Bronchial epithelial cell (primary cell): ENCODE measurements around the gene HDDC2. TPM values are rescaled to one million over a fixed set of nuclear protein-coding genes. Genes with fewer than 3 reads are reported as not detected.

Source experiments
- DNase-seq: peaks from one replicate; pipeline ENCODE4 v3.0.0-alpha.2; 2010; ENCODE audit warnings: low read depth
- FAIRE-seq: peaks from 2 replicates; lab custom pipeline; 2011; peaks lifted over from hg19 to GRCh38; lab: Jason Lieb, UNC
- H3K27me3 ChIP-seq: 2 replicates; pipeline ENCODE4 v1.5.1; 2011; ENCODE audit warnings: low read length; ENCODE audit not compliant: control insufficient read depth, insufficient read depth
- H3K36me3 ChIP-seq: 2 replicates; pipeline ENCODE4 v1.5.1; 2011; ENCODE audit warnings: low read length; ENCODE audit not compliant: control insufficient read depth, insufficient read depth
- H3K4me3 ChIP-seq: 2 replicates; pipeline ENCODE4 v1.5.1; 2011; ENCODE audit warnings: mild to moderate bottlenecking, low read depth, low read length, control low read depth
- total RNA-seq: library from RNA; depleted of rRNA; stranded (reverse); fragments of >200 nt; gene quantifications from 2 replicates; pipeline ENCODE4 v1.2.1, GENCODE V29; 2014
- TF ChIP-seq, protein P1 (sequence below): IDR thresholded peaks from 2 replicates; pipeline ENCODE4 v1.5.1; 2011; ENCODE audit warnings: mild to moderate bottlenecking, moderate library complexity, low read length, control low read depth, inconsistent platforms; ENCODE audit not compliant: insufficient read depth, severe bottlenecking

Gene HDDC2
- total RNA-seq, 1 donor from 2014 or later = 86.1 TPM

DNA sequence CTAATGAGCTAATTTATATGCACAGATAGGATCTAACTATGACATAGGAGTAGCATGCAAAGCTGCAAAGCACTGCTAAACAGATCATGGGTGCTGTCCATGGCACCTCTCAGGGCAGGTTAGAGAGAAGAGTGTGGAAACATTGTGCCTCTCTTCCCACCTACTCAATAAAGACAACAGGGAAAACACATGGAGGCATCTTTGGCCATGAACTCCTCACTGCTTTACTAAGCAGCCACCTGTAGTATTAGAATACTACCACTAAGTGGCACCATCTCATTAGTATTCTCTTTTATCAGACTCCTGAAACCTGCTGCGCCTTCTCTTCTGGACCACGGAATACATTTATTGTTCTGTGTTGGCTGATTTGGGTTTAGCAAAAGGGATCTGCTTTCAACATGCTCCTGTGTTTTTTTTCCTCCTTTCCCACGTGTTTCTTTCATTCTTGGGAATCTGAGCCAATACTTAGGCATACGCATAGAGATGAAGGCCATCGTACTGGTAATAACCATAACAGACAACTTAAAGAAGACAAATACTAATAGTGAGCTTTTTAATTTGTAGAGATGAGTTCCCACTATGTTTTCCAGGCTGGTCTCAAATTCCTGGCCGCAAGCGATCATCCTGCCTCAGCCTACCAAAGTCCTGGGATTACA lies 9.4 kb upstream of the HDDC2 start:
- FAIRE-seq = no peak
- TF ChIP-seq, protein P1, sequence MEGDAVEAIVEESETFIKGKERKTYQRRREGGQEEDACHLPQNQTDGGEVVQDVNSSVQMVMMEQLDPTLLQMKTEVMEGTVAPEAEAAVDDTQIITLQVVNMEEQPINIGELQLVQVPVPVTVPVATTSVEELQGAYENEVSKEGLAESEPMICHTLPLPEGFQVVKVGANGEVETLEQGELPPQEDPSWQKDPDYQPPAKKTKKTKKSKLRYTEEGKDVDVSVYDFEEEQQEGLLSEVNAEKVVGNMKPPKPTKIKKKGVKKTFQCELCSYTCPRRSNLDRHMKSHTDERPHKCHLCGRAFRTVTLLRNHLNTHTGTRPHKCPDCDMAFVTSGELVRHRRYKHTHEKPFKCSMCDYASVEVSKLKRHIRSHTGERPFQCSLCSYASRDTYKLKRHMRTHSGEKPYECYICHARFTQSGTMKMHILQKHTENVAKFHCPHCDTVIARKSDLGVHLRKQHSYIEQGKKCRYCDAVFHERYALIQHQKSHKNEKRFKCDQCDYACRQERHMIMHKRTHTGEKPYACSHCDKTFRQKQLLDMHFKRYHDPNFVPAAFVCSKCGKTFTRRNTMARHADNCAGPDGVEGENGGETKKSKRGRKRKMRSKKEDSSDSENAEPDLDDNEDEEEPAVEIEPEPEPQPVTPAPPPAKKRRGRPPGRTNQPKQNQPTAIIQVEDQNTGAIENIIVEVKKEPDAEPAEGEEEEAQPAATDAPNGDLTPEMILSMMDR = peak; percentile 72
- H3K27me3 ChIP-seq = no peaks in the 10 kb centered on the region
- peak; percentile 68 for DNase-seq
- H3K4me3 ChIP-seq = no peak overlapping the region
- no peaks in the 10 kb centered on the region for H3K36me3 ChIP-seq

DNA sequence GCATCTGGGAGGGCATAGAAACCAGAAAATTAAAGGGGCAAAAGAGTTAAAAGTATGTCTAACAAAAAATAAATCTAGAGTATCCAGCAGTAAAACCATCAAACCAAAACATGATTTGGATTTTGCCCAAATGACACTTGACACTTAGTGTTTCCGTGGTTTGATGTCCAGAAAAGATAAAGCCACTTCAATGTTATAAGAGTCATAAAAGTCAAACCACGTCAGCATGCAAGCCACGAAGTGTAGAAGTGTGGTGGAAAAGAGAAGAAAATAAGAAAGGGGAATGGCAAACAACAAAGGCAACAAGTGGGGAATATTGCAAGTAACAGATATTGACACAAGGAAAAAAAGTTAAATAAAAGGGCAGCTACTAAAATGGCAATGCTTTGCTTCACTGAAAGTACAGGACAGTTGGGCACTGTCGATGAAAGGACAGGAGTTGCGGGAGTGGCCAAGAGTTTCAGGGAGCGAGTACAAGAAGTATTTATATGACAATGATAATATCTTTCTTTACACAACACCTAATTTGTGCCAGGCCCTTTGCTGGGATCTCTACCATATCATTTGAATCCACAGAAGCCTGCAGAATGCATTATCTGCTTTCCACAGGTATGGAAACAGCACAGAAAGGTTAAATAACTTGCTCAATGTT lies 6.3 kb upstream of the HDDC2 start:
- DNase-seq (no peak), FAIRE-seq (no peak)
- H3K27me3 ChIP-seq = no peaks in the 10 kb centered on the region
- TF ChIP-seq, protein P1 = no peak
- no peak overlapping the region for H3K4me3 ChIP-seq
- no peaks in the 10 kb centered on the region for H3K36me3 ChIP-seq

DNA sequence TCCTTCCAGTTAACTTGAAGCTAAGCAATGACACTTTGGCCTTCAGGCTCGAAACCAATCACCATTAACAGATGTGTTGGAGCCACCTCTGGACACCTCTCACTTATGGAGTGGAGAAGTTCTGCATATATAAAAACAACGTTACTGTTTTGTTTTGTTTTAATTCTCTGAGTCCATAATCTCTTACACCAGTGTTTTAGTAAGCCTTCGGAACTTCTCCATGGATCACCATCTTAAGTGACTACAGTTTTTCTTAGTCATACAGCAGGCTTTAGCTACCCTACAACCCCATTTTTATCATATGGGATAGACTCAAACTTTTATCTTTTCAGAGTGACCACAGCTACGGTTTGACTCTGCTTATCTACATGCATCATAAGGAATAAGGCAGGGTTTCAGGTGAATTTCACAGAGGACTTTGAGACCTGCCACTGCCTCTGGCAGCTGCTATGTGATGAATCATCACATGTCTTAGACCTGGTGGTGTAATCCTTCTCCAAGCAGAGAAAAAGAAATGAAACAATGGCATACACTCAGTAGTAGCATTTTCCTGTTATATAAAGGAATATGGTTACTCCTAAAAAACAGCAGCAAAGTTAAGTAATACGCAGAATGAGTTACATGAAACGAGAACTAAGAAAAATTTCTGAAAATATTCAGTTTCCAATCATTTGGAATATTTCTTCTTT lies 5.5 kb upstream of the HDDC2 start:
- peak; percentile 74 for DNase-seq
- TF ChIP-seq, protein P1 = no peak
- no peaks in the 10 kb centered on the region for H3K36me3 ChIP-seq
- FAIRE-seq = no peak
- H3K4me3 ChIP-seq = no peak overlapping the region
- H3K27me3 ChIP-seq = no peaks in the 10 kb centered on the region

DNA sequence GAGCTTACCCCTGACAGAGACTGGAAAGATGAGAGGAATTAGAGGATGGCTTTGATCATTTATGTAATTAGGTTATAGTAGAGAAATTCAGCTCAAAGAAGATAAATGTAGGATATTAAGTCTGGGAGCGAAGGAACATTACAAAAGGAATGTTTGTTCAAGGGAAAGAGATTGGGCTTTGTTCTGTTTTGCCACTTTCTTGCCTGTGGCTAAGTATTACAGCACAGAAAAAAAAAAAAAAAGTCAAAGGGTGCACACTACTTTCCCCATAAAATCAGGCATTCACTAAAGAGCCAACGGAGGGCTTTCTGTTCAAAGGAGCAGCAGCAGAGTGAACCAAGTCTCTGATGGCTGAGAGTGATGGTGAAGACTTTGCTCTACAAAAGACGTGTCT lies 5.0 kb upstream of the HDDC2 start:
- FAIRE-seq (no peak), DNase-seq (no peak)
- no peak overlapping the region for H3K4me3 ChIP-seq
- TF ChIP-seq, protein P1 = no peak
- no peaks in the 10 kb centered on the region for H3K36me3 ChIP-seq
- no peaks in the 10 kb centered on the region for H3K27me3 ChIP-seq

DNA sequence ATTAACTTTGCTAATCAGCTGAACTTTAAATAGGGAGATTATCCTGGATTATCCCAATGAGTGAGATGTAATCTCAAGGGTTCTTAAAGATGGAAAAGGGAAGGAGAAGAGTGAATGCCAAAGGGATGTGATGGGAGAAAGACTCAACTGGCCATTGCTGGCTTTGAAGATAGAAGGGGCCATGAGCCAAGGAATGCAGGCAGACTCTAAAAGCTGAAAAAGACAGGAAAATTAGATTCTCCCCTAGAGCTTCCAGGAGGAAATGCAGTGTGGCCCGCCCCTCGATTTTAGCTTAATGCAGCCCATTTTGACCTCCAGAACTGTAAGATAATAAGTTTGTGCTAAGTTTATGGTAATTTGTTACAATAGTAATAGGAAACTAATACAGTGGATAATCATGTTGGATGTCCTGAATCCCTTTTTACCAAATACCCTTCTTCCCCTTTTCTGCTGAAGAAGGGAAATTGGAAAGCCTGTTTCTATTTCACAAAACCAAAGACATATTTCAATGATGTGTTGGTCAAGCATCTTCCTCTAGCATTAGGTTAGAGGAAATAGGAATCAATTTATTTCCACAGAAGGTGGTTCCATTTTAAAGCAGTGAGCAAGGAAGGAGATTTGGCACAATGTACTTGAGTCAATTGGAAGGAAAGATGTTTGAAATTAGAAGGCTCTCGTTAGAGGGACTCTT lies 3.3 kb upstream of the HDDC2 start:
- TF ChIP-seq, protein P1 = no peak
- DNase-seq (no peak), FAIRE-seq (no peak)
- Histone ChIP-seq H3K4me3 (no peak overlapping the region), H3K27me3 (no peaks in the 10 kb centered on the region), H3K36me3 (no peaks in the 10 kb centered on the region)
